ENCODE measurements around the gene KICS2.

Gene KICS2

GRCh38 chr12:64243809-64244208 is 21.7 kb upstream of the KICS2 start:
- Histone ChIP-seq H3K27me3 (ENCODE audit: control insufficient read depth, insufficient read depth, low read length) (no peaks in the 10 kb centered on the region), H3K4me3 (ENCODE audit: low read depth, low read length) (no peak overlapping the region)

DNA sequence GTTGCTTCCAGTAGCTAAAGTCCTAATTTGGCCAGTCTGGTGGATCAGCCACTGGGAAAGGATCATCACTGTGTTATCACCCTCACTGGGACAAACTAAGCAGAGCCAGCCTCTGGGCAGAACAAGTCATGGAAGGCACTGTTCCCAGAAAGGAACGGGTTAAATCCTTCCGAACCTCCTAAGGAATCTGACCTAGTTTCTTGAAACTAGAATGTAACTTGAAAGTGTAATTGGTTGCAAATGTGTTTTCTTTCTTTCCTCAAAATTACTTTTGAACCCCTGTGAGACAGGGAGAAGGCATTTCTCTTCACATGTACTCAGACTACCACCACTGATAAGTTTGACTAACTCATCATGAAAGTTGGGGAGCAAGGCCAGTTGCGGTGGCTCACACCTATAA is 18.7 kb upstream of the KICS2 start:
- Histone ChIP-seq H3K27ac (ENCODE audit: low read depth, low read length) (no peak overlapping the region), H3K27me3 (ENCODE audit: control insufficient read depth, insufficient read depth, low read length) (no peaks in the 10 kb centered on the region), H3K36me3 (ENCODE audit: control insufficient read depth, insufficient read depth, low read length) (no peaks in the 10 kb centered on the region), H3K9ac (ENCODE audit: low read depth, low read length) (no peak overlapping the region), H3K9me3 (ENCODE audit: control insufficient read depth, insufficient read depth, low read length) (no peaks in the 10 kb centered on the region), H3K4me3 (ENCODE audit: low read depth, low read length) (no peak overlapping the region), H3K4me1 (ENCODE audit: control insufficient read depth, insufficient read depth, low read length) (no peaks in the 10 kb centered on the region)

More at GRCh38 chr12:64243809-64244208, 21.7 kb upstream of the KICS2 start:
- Histone ChIP-seq H3K36me3 (ENCODE audit: control insufficient read depth, insufficient read depth, low read length) (no peaks in the 10 kb centered on the region), H3K27ac (ENCODE audit: low read depth, low read length) (no peak overlapping the region), H3K9me3 (ENCODE audit: control insufficient read depth, insufficient read depth, low read length) (no peaks in the 10 kb centered on the region), H3K4me1 (ENCODE audit: control insufficient read depth, insufficient read depth, low read length) (no peaks in the 10 kb centered on the region), H3K9ac (ENCODE audit: low read depth, low read length) (no peak overlapping the region)

GRCh38 chr12:64237382-64237781 is 15.3 kb upstream of the KICS2 start:
- Histone ChIP-seq H3K27me3 (ENCODE audit: control insufficient read depth, insufficient read depth, low read length) (no peaks in the 10 kb centered on the region), H3K9ac (ENCODE audit: low read depth, low read length) (no peak overlapping the region), H3K4me3 (ENCODE audit: low read depth, low read length) (no peak overlapping the region), H3K4me1 (ENCODE audit: control insufficient read depth, insufficient read depth, low read length) (no peaks in the 10 kb centered on the region), H3K9me3 (ENCODE audit: control insufficient read depth, insufficient read depth, low read length) (no peaks in the 10 kb centered on the region), H3K27ac (ENCODE audit: low read depth, low read length) (no peak overlapping the region), H3K36me3 (ENCODE audit: control insufficient read depth, insufficient read depth, low read length) (no peaks in the 10 kb centered on the region)

DNA sequence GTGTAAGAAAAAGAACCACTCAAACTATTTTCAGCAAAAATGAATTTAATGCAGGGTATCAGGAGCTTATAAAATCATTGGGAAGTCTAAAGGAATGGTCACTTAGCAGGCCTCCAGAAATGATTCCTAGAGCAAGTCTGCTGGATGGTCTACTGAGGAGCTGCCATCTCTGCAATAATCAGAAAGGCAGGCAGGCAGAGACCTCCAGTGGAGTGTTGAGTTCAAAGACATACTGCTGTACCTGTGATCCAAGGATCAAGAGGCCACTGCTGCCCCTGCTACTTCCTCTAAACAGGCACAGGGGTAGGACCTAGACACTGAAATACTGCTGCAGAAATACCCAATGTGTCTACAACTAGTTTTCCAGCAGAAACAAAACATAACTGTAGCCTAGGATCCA is 14.5 kb upstream of the KICS2 start:
- H3K27ac ChIP-seq (ENCODE audit: low read depth, low read length) = no peak overlapping the region
- H3K27me3 ChIP-seq (ENCODE audit: control insufficient read depth, insufficient read depth, low read length) = no peaks in the 10 kb centered on the region
- no peak overlapping the region for H3K4me3 ChIP-seq (ENCODE audit: low read depth, low read length)

DNA sequence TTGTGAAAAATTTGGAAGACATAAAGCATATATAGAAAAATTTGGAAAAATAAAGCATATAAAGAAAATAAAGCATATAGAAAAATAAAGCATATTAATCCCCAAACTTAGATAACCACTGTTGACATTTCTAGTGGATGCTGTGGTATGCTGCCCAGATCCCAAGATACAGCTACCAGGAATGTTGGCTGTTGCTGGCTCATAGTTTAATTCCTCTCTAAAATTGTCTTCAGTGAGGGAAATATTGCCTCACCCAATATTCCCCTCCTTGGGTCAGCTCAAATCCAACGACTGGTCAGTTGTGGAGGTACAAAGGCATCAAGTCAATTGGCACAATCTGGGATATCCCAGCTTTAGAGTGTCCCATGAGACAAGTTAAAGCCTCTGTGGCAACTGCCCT is 10.1 kb upstream of the KICS2 start:
- Histone ChIP-seq H3K27me3 (ENCODE audit: control insufficient read depth, insufficient read depth, low read length) (no peaks in the 10 kb centered on the region), H3K27ac (ENCODE audit: low read depth, low read length) (no peak overlapping the region), H3K4me1 (ENCODE audit: control insufficient read depth, insufficient read depth, low read length) (no peaks in the 10 kb centered on the region), H3K9me3 (ENCODE audit: control insufficient read depth, insufficient read depth, low read length) (no peaks in the 10 kb centered on the region), H3K9ac (ENCODE audit: low read depth, low read length) (no peak overlapping the region), H3K36me3 (ENCODE audit: control insufficient read depth, insufficient read depth, low read length) (no peaks in the 10 kb centered on the region), H3K4me3 (ENCODE audit: low read depth, low read length) (no peak overlapping the region)

More for the DNA sequence above, 14.5 kb upstream of the KICS2 start:
- H3K9me3 ChIP-seq (ENCODE audit: control insufficient read depth, insufficient read depth, low read length) = no peaks in the 10 kb centered on the region
- no peaks in the 10 kb centered on the region for H3K4me1 ChIP-seq (ENCODE audit: control insufficient read depth, insufficient read depth, low read length)
- no peaks in the 10 kb centered on the region for H3K36me3 ChIP-seq (ENCODE audit: control insufficient read depth, insufficient read depth, low read length)
- no peak overlapping the region for H3K9ac ChIP-seq (ENCODE audit: low read depth, low read length)

DNA sequence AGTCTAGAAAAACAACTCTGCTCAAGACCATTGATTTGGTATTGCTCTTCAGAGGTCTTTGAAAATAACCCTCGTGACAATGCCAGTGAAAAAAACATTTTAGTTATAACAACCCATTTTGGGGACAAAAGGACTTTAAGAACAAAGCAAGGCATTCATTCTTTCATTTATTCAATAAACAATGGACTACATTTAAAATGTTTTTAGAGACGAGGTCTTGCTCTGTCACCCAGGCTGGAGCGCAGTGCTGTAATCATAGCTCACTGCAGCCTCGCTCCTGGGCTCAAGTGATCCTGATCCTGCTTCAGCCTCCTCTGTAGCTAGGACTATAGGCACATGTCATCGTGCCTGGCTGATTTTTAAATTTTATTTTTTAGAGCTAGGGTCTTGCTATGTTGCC is 7.7 kb upstream of the KICS2 start:
- Histone ChIP-seq H3K9me3 (ENCODE audit: control insufficient read depth, insufficient read depth, low read length) (no peaks in the 10 kb centered on the region), H3K4me1 (ENCODE audit: control insufficient read depth, insufficient read depth, low read length) (no peaks in the 10 kb centered on the region), H3K27me3 (ENCODE audit: control insufficient read depth, insufficient read depth, low read length) (no peaks in the 10 kb centered on the region), H3K27ac (ENCODE audit: low read depth, low read length) (no peak overlapping the region), H3K9ac (ENCODE audit: low read depth, low read length) (no peak overlapping the region), H3K4me3 (ENCODE audit: low read depth, low read length) (no peak overlapping the region), H3K36me3 (ENCODE audit: control insufficient read depth, insufficient read depth, low read length) (no peaks in the 10 kb centered on the region)

- no peak overlapping the region for H3K9ac ChIP-seq (ENCODE audit: low read depth, low read length)
- no peaks in the 10 kb centered on the region for H3K36me3 ChIP-seq (ENCODE audit: control insufficient read depth, insufficient read depth, low read length)
- H3K4me1 ChIP-seq (ENCODE audit: control insufficient read depth, insufficient read depth, low read length) = no peaks in the 10 kb centered on the region
- H3K9me3 ChIP-seq (ENCODE audit: control insufficient read depth, insufficient read depth, low read length) = no peaks in the 10 kb centered on the region
- H3K27ac ChIP-seq (ENCODE audit: low read depth, low read length) = no peak overlapping the region
- no peaks in the 10 kb centered on the region for H3K27me3 ChIP-seq (ENCODE audit: control insufficient read depth, insufficient read depth, low read length)
- no peak overlapping the region for H3K4me3 ChIP-seq (ENCODE audit: low read depth, low read length)
These were observed 7.1 kb upstream of the KICS2 start for GRCh38 chr12:64229240-64229639.

GRCh38 chr12:64225626-64226025 is 3.5 kb upstream of the KICS2 start:
- Histone ChIP-seq H3K27me3 (ENCODE audit: control insufficient read depth, insufficient read depth, low read length) (no peaks in the 10 kb centered on the region), H3K4me1 (ENCODE audit: control insufficient read depth, insufficient read depth, low read length) (peaks cover 12% of the 10 kb centered on the region), H3K4me3 (ENCODE audit: low read depth, low read length) (no peak overlapping the region), H3K9me3 (ENCODE audit: control insufficient read depth, insufficient read depth, low read length) (no peaks in the 10 kb centered on the region), H3K27ac (ENCODE audit: low read depth, low read length) (no peak overlapping the region), H3K9ac (ENCODE audit: low read depth, low read length) (no peak overlapping the region), H3K36me3 (ENCODE audit: control insufficient read depth, insufficient read depth, low read length) (no peaks in the 10 kb centered on the region)

DNA sequence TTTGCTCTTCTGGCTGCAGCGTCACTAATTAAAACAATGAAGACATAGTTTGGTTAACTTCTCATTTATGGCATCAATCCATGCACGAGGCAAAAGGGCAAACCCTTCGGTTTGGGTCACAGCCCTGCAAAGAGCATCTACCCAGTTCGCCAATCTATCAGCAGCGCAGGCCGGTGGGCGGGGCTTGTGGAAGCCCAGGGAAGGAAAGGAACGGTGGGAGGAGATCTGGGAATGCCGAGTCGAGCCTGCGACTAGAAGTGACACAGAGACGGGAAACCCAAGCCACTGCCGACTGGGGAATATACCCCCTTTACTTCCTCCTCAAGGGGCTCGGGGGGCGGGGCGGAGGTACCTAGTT is 466 bp downstream of the KICS2 start:
- Histone ChIP-seq H3K9me3 (ENCODE audit: control insufficient read depth, insufficient read depth, low read length) (no peaks in the 10 kb centered on the region), H3K27me3 (ENCODE audit: control insufficient read depth, insufficient read depth, low read length) (no peaks in the 10 kb centered on the region), H3K9ac (ENCODE audit: low read depth, low read length) (peak overlapping the region; percentile 96), H3K27ac (ENCODE audit: low read depth, low read length) (peak overlapping the region; percentile 91), H3K4me3 (ENCODE audit: low read depth, low read length) (peak overlapping the region; percentile 94), H3K4me1 (ENCODE audit: control insufficient read depth, insufficient read depth, low read length) (peaks cover 34% of the 10 kb centered on the region), H3K36me3 (ENCODE audit: control insufficient read depth, insufficient read depth, low read length) (no peaks in the 10 kb centered on the region)

DNA sequence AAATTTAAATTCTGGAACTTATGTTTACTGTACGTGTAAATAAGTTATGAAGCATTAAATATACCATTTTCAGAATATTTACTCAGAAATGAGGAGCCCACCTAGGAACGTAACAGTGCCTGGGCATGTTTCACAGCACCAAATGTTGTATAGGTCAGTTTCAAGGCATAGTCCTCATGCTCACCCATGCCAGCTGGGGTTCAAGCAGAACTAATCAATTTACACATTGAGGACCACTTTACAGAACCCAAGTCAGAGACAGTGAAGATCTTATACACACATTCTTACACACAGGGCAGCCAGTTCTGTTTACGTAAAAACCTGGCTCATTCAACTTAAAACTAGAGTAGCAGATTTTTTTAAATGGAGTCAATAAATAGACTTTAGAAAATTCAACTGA is 2.0 kb downstream of the KICS2 start:
- no peak overlapping the region for H3K4me3 ChIP-seq (ENCODE audit: low read depth, low read length)
- H3K9ac ChIP-seq (ENCODE audit: low read depth, low read length) = no peak overlapping the region
- peaks cover 34% of the 10 kb centered on the region for H3K4me1 ChIP-seq (ENCODE audit: control insufficient read depth, insufficient read depth, low read length)
- no peaks in the 10 kb centered on the region for H3K27me3 ChIP-seq (ENCODE audit: control insufficient read depth, insufficient read depth, low read length)
- no peaks in the 10 kb centered on the region for H3K9me3 ChIP-seq (ENCODE audit: control insufficient read depth, insufficient read depth, low read length)
- peak overlapping the region; percentile 79 for H3K27ac ChIP-seq (ENCODE audit: low read depth, low read length)
- no peaks in the 10 kb centered on the region for H3K36me3 ChIP-seq (ENCODE audit: control insufficient read depth, insufficient read depth, low read length)

DNA sequence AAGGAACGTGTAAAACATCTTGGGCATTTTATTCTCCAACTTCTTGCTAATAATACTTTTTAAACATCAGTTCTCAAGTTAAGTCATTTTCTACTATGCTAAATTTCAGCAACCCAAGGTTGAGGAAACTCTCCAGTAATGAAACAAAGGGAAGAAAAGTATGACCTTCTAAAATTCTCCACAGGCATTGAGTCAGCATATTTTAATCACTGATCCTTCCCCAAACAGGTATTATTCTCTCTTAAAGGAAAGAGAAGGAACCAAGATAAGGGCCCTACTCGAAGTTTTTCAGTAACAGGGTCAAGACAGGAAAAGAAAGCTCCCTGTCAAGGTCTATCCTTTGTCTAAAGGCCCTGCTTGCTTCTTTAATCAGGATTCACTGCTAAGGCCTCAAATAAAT is 3.0 kb downstream of the KICS2 start:
- H3K9me3 ChIP-seq (ENCODE audit: control insufficient read depth, insufficient read depth, low read length) = no peaks in the 10 kb centered on the region
- no peaks in the 10 kb centered on the region for H3K36me3 ChIP-seq (ENCODE audit: control insufficient read depth, insufficient read depth, low read length)
- H3K27ac ChIP-seq (ENCODE audit: low read depth, low read length) = peak overlapping the region; percentile 79
- H3K9ac ChIP-seq (ENCODE audit: low read depth, low read length) = peak overlapping the region; percentile 1; the same call in 1 of the 2 replicates
- no peak overlapping the region for H3K4me3 ChIP-seq (ENCODE audit: low read depth, low read length)
- H3K4me1 ChIP-seq (ENCODE audit: control insufficient read depth, insufficient read depth, low read length) = peaks cover 34% of the 10 kb centered on the region
- H3K27me3 ChIP-seq (ENCODE audit: control insufficient read depth, insufficient read depth, low read length) = no peaks in the 10 kb centered on the region

DNA sequence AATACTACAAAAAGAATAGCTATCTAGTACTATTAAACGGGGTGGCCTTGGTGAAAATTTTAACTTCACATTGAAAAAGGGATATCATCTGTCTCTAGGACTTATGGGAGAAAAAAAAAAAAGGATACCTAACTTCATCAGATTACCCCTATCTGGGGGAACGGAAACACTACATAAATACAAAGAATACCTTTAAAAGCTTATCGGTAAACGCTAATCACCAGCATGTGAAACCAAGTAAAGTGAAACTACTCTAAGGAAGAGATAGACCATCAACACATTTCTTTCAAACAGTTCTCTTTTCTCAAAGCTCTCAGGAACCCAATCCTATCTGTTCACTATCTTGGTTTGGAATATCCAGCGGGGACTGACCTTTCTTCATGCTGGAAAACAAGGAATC is 3.5 kb downstream of the KICS2 start:
- H3K36me3 ChIP-seq (ENCODE audit: control insufficient read depth, insufficient read depth, low read length) = no peaks in the 10 kb centered on the region
- H3K9me3 ChIP-seq (ENCODE audit: control insufficient read depth, insufficient read depth, low read length) = no peaks in the 10 kb centered on the region
- no peak overlapping the region for H3K4me3 ChIP-seq (ENCODE audit: low read depth, low read length)
- peaks cover 34% of the 10 kb centered on the region for H3K4me1 ChIP-seq (ENCODE audit: control insufficient read depth, insufficient read depth, low read length)
- no peaks in the 10 kb centered on the region for H3K27me3 ChIP-seq (ENCODE audit: control insufficient read depth, insufficient read depth, low read length)
- H3K27ac ChIP-seq (ENCODE audit: low read depth, low read length) = peak overlapping the region; percentile 79
- no peak overlapping the region for H3K9ac ChIP-seq (ENCODE audit: low read depth, low read length)

Data from HUES48 (cell line).